ENCODE data around the gene SMARCD1.

The SMARCD1 gene

DNA sequence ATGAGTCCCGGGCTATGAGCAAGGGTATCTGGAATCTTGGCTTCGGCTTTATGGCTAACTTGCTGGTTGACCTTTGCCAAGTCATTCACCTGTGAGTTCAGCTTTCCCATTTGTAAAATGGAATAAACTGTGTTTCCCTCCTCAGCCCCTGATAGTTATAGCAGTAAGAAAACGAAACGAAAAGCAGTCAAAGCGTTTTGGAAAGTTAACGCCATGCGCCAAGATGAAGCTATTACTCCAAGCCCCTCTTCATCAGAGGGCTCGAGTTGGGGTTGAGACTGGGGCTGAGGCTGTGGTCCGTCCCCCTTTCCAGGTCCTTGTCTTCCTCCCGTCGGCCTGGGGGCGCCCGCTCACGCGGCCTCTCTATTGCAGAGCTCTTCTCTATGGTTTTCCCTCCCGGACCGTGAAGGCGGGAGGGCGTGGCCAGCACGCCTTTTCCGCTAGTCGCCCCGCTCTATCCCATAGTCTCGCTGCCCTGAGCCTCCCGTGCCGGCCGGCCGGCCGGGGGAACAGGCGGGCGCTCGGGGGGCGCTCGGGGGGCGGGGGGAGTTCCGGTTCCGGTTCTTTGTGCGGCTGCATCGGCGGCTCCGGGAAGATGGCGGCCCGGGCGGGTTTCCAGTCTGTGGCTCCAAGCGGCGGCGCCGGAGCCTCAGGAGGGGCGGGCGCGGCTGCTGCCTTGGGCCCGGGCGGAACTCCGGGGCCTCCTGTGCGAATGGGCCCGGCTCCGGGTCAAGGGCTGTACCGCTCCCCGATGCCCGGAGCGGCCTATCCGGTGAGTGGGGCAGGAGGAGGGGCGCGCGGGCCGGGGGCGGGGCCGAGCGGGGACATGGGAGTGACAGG lies at the start of gene SMARCD1:
Gene SMARCD1, plus strand, starts transcription at position 568 of the 840 bp plus-strand sequence. Its CDS starts 28 bp downstream, at position 596.
- DNase-seq (ENCODE audit: low spot score) = peak; percentile 90

DNA sequence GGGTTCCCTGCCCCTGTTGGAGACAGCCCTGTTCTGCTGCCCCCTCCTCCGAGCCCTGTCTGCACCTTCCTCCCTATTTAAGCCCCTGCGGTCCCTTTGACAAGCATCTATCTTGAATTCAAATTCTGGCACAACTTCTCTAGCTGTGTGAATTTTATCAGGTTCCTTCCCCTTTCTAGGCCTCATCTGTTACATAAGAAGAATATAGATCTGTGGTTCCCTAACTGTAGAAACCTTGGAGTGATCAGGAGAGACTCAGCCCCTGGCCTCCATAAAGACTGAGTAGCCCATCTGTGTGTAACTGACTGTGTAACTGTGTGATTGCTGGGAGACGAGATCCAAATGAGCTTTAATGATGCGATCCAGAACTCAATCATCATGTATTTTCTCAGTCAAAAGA lies 46.8 kb upstream of the SMARCD1 start:
- no peak for DNase-seq (ENCODE audit: low spot score)

DNA sequence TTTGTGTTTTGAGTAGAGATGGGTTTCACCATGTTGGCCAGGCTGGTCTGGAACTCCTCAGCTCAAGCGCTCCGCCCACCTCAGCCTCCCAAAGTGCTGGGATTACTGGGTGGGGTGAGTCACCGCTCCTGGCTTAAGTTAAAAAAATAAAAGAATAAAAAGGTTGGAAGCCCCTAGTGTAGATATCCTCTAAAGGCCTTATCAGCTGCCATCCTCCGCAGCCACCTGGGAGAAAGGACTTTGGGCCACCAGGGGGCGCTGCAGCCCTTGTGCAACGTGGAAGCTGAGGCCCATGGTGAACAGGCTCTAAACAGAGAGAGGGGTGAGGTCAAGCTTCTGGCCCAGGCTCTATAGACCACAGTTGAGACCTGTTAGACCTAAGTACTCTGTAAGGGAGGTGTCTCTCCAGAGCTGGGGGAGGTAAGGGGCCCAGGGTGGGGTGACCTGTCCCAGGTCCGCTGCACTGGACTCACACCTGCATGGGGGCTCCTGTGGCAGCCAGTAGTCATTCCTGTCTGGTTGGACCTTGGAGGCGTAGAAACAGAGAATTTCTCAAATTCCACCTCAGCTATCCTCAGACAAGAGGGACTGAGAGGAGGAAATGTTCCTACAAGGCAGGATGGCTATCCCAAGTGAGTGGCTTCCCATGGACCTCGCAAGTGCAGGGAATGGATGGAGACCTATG lies 45.8 kb upstream of the SMARCD1 start:
- DNase-seq (ENCODE audit: low spot score) = peak; percentile 81

DNA sequence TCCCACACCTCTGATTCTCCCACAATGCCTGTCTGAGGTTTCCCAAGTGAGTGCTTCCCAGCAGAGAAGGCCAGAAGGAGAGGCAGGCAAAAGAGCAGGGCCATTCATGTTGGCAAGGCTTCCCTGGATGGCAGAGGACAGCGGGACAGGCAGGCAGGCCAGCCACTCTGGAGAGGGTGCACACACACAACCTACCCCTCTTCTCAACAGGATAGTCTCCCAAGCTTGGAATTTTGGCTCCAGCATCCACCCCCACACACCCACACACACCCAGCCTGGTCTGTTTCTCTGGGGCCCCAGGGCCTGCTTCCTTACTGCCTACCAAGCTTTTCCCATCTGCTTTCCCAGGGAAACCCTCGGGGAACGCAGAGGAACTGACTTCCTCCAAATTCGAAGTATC lies 44.5 kb upstream of the SMARCD1 start:
- DNase-seq (ENCODE audit: low spot score) = no peak

DNA sequence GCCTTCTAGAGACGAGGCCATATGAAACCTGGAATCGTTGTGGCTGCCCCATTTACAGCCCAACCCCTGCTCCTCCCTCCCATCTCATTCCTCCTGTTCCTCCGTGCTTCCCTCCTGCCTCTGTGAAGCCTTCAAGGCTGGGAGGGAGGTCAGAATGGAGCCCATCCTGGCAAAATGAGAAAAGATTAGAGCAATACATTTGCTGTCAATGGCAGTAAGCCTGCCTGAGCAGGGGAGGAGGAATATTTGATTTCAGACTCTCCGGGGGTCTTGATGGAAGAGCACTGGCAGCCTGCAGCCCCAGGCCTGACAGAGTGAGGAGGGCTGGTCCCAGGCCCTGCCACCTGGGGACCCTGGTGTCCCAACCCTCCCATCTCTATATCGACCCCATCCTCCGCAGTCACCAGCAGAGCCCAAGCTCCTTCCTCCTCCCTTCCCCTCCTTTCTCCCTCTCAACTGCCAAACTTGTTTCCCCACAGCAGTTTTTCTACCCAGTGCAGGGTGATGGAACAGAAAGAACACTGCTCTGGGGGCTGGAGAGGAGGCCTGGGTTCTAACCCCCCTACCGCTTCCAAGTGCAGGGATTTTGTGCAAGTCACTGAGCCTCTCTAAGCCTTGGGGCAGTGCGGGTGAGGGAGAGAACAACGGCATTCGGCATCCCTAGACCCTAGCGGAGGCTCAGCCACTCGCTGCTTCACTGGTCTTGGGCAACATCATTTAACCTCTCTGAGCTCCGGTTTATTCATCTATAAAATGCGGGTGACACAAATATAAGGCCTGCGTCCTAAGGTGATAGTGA lies 43.9 kb upstream of the SMARCD1 start:
- DNase-seq (ENCODE audit: low spot score) = no peak

DNA sequence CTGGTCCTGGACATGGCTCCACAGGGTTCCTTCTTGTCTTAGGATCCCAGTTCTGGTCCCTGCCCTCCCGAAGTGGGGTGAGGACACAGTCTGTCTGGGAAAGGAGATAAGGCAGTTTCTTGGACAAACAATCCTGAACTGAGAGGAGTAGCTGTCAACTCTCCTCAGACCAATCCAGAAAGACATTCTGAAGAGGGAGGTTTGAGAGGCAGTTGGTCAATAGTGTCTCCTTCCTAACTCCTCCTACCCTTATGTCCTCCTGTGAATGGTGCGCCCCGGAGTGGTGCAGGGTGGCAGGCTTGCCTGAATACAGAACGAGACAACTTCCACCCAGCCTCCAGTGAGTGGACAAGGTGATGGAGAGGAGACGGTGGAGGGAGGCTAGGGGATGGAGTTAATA lies 43.2 kb upstream of the SMARCD1 start:
- no peak for DNase-seq (ENCODE audit: low spot score)

DNA sequence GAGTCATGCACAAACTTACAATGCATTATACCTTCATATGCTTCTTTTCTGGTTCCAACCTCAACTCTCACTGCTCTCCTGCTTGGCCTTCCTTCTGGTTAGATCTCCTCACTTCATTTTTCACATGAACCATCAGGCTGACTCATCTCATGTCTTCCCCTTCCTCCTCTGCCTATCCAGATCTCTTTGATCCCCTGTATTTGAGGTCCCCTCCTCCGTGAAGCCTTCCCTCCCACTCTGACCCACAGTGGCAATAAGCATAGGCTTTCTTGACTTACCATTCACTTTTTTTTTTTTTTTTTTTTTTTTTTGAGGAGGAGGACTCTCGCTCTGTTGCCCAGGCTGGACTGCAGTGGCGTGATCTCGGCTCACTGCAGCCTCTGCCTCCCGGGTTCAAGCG lies 42.4 kb upstream of the SMARCD1 start:
- no peak for DNase-seq (ENCODE audit: low spot score)

DNA sequence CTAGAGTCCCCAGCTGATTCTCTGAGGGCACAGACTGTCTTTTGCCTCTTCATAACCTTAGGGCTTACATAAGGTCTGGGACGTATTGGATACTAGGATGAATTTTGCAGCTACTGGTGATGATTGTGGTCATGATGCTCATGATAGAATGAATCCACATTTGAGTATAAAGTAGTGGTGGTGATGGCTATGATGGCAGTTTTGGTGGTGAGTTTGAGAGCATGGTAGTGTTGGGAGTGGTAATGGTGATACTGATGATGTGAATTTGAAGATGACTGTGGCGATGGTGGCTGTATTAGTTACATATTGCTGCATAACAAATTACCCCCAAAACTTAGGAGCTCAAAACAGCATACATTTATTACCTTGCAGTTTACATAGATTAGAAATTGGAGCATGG lies 41.8 kb upstream of the SMARCD1 start:
- DNase-seq (ENCODE audit: low spot score) = no peak

DNA sequence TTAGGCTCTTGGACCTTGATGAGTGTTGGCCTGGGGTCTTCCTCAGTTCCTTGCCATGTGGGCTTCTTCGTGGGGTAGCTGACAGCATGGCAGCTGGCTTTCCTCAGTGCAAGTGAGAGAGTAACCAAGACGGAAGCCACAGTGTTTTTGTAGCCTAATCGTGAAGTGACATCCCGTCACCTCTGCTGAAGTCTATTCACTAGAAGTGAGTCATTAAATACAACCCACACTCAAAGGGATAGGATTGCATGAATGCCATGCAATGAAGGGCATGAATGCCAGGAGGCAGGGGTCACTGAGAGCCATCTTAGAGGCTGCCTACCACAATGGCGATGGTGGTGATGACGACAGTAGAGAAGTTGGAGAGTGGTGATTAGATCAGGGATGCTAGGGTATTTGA lies 41.3 kb upstream of the SMARCD1 start:
- no peak for DNase-seq (ENCODE audit: low spot score)

DNA sequence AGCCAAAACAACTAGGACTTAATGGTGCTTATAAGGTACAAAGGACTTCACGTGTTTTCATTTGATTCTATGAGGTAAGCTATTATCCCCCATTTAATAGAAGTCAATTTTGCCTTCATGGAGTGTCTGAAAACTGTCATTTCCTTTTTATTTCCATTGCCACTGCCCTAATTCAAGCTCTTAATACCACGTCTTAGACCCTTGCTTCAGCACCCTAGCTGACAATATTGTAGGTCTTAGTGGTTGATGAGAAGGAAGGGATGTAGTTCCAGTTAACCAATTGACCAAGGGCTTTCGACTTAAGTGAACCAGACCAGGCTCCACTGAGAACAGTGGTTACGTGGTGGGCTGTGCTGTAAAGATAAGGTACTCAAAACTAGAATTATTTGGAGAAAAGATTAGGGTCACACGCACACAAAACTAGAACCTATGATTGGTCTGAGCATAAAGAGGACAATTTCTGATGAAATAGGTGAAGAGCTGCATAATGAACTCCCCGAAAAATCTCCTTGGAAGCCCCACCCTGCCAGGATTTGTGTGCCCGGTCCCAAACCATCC lies 37.4 kb upstream of the SMARCD1 start:
- DNase-seq (ENCODE audit: low spot score) = no peak

DNA sequence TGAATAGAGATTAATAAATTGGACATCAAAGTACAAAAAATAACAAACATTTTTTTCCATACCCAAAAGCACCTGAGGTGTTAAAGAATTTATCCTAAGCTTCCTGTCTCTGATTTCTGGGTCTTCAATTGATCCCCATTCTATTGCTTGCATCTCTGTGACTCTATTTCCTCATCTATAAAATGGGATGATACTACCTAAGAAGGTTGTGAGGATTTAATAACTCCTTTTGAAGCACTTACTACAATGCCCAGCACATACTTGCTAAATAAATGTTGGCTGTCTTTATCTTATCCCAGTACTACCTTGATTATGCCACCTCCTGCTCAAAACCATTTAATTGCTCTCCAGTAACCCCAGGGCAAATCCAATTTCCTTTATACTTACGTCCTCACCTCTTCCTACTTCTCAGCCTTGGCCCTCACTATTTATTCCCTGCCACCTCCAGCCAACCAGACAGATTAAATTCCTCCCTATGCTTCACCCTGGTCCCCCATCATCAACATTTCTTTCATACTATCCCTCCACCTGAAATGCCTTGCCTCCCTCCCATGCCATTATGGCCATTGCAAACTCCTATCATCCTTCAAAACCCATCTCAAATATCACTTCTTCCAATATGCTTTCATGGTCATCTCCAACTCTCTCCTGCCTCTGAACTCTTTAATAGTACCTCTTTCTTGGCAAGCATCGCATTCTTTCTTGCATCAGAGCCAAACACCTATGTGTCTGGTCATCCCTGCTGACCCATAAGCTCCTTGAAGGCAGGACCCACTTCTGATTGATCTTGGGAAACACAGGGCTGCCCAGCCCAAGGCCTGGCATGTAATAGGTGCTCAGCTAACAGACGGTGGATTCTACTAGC lies 35.7 kb upstream of the SMARCD1 start:
- no peak for DNase-seq (ENCODE audit: low spot score)

DNA sequence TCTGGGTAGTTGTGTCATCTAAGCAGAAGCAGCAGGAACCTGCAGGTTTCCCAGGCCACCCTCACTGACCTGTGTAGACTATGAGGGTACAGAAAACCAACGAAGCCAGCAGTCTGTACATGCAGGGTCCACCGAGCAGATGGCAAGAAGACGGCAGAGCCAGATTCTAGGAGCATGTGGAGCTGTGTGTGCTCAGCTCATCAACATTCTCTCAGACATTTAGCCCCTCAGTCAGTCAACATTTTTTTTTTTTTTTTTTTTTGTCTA lies 35.1 kb upstream of the SMARCD1 start:
- DNase-seq (ENCODE audit: low spot score) = no peak

DNA sequence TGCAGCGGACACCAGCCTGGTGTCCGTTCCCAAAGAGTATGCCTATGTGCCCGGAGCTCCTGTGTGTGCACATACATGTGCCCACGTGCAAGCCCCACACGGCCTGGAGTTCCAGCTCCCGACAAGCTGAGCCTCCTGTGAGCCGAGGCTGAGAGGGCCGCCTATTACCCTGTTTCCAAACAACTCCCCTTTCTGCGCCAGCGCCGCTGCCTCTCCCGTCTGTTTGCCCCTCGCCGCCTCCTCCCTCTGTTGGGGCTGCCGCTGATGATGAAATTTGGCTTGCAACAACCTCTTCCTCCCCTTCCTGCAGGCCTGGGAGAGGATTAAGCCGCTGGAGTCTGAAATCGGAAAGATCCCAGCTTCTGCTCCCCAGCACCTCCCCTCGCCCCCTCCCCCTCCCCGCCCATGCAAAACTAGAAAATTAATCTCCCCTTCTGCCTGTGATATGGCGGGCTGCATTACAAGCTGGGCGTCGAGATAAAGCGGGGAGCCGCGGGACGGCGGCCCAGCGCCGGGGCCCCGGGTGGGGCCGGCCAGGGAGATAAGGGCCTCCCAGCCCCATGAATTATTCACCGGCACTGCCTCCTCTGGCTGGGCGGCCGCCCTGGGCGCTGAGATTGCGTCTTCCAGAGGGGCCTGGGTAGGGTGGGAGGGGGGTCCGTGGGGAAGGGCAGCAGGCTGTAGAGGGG lies 34.6 kb upstream of the SMARCD1 start:
- peak; percentile 50 for DNase-seq (ENCODE audit: low spot score)

DNA sequence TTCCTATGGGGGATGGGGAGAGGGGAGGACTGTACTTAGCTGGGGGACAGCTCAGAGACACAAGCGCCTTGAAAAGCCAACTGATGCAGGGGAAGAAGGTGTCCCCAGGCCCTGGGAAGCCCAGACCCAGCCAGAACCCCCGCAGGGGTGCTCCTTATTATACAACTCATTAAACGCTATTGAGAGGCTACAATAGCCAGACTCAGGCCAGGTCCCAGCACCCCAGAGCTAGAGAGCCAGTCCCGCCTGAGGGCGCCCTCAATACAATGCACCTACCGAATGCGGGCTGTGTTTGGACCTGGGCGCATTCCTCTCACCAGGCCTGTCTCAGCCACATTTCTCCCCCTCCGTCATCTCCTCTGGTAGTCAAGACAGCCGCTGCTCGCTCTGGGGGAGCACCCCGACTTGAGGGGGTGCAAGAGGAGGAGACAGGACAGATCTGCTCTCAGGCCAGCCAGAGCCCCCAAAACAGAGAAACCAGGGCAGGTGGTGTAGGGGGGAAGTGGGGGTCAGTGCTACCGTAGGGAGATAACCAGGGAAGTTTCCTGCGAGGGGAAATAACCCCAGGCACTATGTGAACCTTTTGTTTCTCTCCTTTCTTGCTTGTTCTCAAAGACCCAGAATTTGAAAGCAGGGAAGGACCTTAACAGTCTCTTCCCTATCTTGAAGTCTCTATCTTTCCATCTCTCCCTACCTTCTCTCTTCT lies 33.9 kb upstream of the SMARCD1 start:
- DNase-seq (ENCODE audit: low spot score) = no peak

DNA sequence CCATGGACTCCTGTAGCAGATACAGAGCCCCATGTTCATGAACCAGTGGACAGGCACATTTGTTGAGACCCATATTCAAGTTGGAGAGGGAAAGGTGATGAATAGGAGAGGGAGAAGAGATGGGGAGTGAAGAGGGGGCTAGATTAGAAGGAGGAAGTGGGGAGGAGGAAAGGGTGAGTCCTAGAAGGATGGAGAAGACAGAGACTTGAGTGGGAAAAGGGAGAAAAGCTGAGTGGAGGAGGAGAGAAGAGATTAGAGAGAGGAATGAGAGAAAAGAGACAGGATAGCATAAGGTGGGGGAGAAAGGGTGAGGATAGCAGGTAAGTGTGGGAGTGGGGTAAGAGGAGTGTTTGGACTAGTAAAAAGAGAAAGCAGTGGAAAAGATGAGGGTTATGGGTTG lies 32.6 kb upstream of the SMARCD1 start:
- DNase-seq (ENCODE audit: low spot score) = no peak

DNA sequence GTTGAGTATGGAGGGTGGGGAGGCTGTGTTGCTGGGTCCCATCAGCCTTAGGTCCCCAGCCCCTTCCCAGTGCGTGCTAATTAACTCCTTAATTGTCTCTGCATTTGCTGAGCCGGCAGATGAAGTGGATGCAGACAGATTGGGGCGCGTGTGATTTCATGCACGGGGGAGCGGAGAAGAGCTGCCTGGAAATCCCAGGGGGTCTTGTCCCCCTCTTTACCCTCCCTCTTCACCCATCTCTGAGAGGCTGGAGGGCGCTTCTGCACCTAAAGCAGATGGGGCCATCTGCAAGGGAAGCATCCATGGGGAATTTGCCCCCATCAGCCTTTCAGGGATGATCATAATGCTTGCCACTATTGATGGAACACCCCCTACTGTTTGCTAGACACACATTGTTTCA lies 32.2 kb upstream of the SMARCD1 start:
- DNase-seq (ENCODE audit: low spot score) = no peak

DNA sequence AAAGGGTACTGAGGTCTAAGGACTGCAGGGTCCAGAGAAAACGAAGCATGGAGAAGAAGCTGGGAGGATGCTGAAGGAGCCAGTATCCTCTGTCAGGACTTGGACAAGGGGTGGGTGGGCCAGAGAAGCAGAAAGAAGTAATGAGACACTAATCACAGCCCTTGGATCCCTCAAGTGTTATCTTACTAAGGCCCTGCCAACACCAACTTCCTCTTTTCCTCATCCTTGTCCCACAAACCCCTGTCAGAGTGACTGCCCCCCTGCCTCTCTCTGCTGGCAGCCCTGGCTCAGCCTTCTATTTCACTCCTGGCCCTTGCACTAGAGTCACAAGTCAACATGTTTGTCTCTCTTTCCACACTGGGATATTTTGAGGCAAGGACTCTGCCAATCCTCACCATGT lies 31.6 kb upstream of the SMARCD1 start:
- DNase-seq (ENCODE audit: low spot score) = no peak

DNA sequence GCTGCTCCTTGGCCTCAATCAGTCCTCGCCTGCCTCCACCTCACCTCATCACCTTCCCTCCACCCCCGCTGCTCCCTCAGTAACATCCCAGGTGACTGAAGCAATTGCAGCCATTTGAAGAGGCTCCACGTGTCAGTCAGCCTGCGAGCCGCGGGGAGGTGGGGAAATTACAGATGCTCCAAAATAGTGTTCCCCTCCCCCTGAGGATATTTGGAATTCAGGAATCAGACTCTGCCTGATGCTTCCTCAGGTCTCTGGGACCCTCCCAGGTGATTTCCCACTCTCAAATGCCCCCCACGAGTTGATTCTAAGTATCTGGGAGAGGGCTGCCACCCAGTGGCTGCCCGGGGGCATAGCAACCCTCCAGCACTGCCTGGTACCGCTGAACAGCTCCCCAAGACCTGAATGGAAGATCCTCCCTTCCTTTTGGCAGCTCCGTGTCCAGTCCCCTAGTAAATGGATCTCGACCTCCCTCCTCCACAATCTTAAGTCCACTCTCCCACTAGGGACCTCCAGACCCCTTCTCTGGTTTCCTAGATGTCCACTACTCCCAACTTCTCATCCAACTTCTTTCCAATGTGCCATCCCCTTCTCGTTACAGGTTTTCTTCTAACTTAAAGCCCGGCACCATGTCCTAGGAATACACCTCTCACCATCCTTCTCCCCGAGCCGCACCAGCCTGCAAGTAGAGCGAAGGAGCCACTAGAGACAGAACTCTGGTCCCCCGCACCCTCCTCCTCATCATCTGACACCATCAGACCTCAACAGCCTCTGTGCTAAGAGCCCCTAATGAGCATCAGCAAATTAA lies 29.1 kb upstream of the SMARCD1 start:
- peak; percentile 72 for DNase-seq (ENCODE audit: low spot score)

DNA sequence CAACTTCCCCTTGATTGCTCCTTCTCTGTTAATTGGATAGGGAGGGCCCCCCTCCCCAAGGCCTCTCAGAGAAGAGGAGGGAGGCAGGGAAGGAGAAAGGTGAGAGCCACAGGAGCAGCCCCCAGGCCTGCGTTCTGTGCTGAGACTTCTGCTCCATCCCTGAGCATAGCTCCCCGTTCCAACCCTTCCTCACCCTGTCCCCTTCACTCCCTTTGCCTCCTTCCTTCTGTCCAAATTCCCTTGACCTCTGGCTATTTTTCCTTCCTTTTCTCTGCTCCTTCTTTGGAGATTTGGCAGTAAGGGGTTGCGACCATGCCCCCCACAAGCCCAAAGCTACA lies 28.5 kb upstream of the SMARCD1 start:
- no peak for DNase-seq (ENCODE audit: low spot score)
